HUES6 (cell line): ENCODE results near the gene CDH22.

Source experiments
- H3K27ac ChIP-seq: 2 replicates; pipeline ENCODE4 v1.7.0; 2013; ENCODE audit warnings: low read depth, mild to moderate bottlenecking, low read length, inconsistent platforms
- H3K27me3 ChIP-seq: 2 replicates; pipeline ENCODE4 v1.6.1; 2013; ENCODE audit warnings: low read length; ENCODE audit not compliant: control insufficient read depth, insufficient read depth
- H3K36me3 ChIP-seq: 2 replicates; pipeline ENCODE4 v1.6.1; 2013; ENCODE audit warnings: low read length; ENCODE audit not compliant: control insufficient read depth, insufficient read depth
- H3K4me1 ChIP-seq: 2 replicates; pipeline ENCODE4 v1.6.1; 2013; ENCODE audit warnings: low read length; ENCODE audit not compliant: control insufficient read depth, insufficient read depth
- H3K4me3 ChIP-seq: 2 replicates; pipeline ENCODE4 v1.5.1; 2013; ENCODE audit warnings: low read depth, low read length
- H3K9ac ChIP-seq: one replicate; pipeline ENCODE4 v1.6.1; 2013; ENCODE audit warnings: mild to moderate bottlenecking, low read length
- H3K9me3 ChIP-seq: 2 replicates; pipeline ENCODE4 v1.6.1; 2013; ENCODE audit warnings: low read depth, low read length; ENCODE audit not compliant: control insufficient read depth, insufficient read depth

CDH22 gene

GRCh38 chr20:46276531-46276930 is 31.8 kb downstream of the CDH22 start:
- no peaks in the 10 kb centered on the region for H3K36me3 ChIP-seq
- H3K9me3 ChIP-seq = no peaks in the 10 kb centered on the region
- H3K4me3 ChIP-seq = no peak overlapping the region
- peaks cover 7% of the 10 kb centered on the region for H3K27me3 ChIP-seq
- H3K9ac ChIP-seq = no peak overlapping the region
- peaks cover 13% of the 10 kb centered on the region for H3K4me1 ChIP-seq
- no peak overlapping the region for H3K27ac ChIP-seq

GRCh38 chr20:46275091-46275490 is 33.2 kb downstream of the CDH22 start:
- Histone ChIP-seq H3K27ac (no peak overlapping the region), H3K4me1 (peaks cover 13% of the 10 kb centered on the region), H3K9me3 (no peaks in the 10 kb centered on the region), H3K4me3 (no peak overlapping the region), H3K9ac (no peak overlapping the region), H3K27me3 (peaks cover 12% of the 10 kb centered on the region), H3K36me3 (no peaks in the 10 kb centered on the region)

GRCh38 chr20:46273717-46274116 is 34.6 kb downstream of the CDH22 start:
- Histone ChIP-seq H3K9me3 (no peaks in the 10 kb centered on the region), H3K27me3 (peaks cover 12% of the 10 kb centered on the region), H3K9ac (no peak overlapping the region), H3K4me3 (no peak overlapping the region), H3K36me3 (no peaks in the 10 kb centered on the region), H3K4me1 (peaks cover 13% of the 10 kb centered on the region), H3K27ac (no peak overlapping the region)

- no peaks in the 10 kb centered on the region for H3K36me3 ChIP-seq
- H3K27me3 ChIP-seq = peaks cover 12% of the 10 kb centered on the region
- no peaks in the 10 kb centered on the region for H3K9me3 ChIP-seq
- H3K9ac ChIP-seq = no peak overlapping the region
- peaks cover 17% of the 10 kb centered on the region for H3K4me1 ChIP-seq
- H3K4me3 ChIP-seq = no peak overlapping the region
- H3K27ac ChIP-seq = no peak overlapping the region
Observed at GRCh38 chr20:46272389-46273047, 35.8 kb downstream of the CDH22 start.

- H3K4me3 ChIP-seq = no peak overlapping the region
- no peaks in the 10 kb centered on the region for H3K9me3 ChIP-seq
- no peak overlapping the region for H3K27ac ChIP-seq
- no peaks in the 10 kb centered on the region for H3K36me3 ChIP-seq
- no peak overlapping the region for H3K9ac ChIP-seq
- H3K27me3 ChIP-seq = peaks cover 12% of the 10 kb centered on the region
- peaks cover 17% of the 10 kb centered on the region for H3K4me1 ChIP-seq
Observed at GRCh38 chr20:46270977-46271744, 37.1 kb downstream of the CDH22 start.

GRCh38 chr20:46269372-46269771 is 38.9 kb downstream of the CDH22 start:
- Histone ChIP-seq H3K4me3 (no peak overlapping the region), H3K9me3 (no peaks in the 10 kb centered on the region), H3K27ac (no peak overlapping the region), H3K36me3 (no peaks in the 10 kb centered on the region), H3K27me3 (peaks cover 12% of the 10 kb centered on the region), H3K9ac (no peak overlapping the region), H3K4me1 (peaks cover 17% of the 10 kb centered on the region)

- Histone ChIP-seq H3K27me3 (peaks cover 14% of the 10 kb centered on the region), H3K27ac (no peak overlapping the region), H3K36me3 (no peaks in the 10 kb centered on the region), H3K4me3 (no peak overlapping the region), H3K4me1 (peaks cover 12% of the 10 kb centered on the region), H3K9me3 (no peaks in the 10 kb centered on the region), H3K9ac (no peak overlapping the region)
Observed at GRCh38 chr20:46268662-46269061, 39.6 kb downstream of the CDH22 start.

- H3K9me3 ChIP-seq = no peaks in the 10 kb centered on the region
- H3K27ac ChIP-seq = no peak overlapping the region
- H3K4me3 ChIP-seq = no peak overlapping the region
- peaks cover 18% of the 10 kb centered on the region for H3K27me3 ChIP-seq
- H3K36me3 ChIP-seq = no peaks in the 10 kb centered on the region
- H3K9ac ChIP-seq = no peak overlapping the region
- H3K4me1 ChIP-seq = peaks cover 8% of the 10 kb centered on the region; the same call in 1 of the 2 replicates
Observed at GRCh38 chr20:46268131-46268614, 40.1 kb downstream of the CDH22 start.

GRCh38 chr20:46267108-46268105 is 40.9 kb downstream of the CDH22 start:
- peaks cover 17% of the 10 kb centered on the region for H3K27me3 ChIP-seq
- no peaks in the 10 kb centered on the region for H3K9me3 ChIP-seq
- no peak overlapping the region for H3K4me3 ChIP-seq
- H3K4me1 ChIP-seq = peaks cover 8% of the 10 kb centered on the region; the same call in 1 of the 2 replicates
- no peak overlapping the region for H3K9ac ChIP-seq
- no peaks in the 10 kb centered on the region for H3K36me3 ChIP-seq
- no peak overlapping the region for H3K27ac ChIP-seq

GRCh38 chr20:46265539-46265938 is 42.8 kb downstream of the CDH22 start:
- Histone ChIP-seq H3K9me3 (no peaks in the 10 kb centered on the region), H3K4me3 (no peak overlapping the region), H3K27ac (no peak overlapping the region), H3K4me1 (peaks cover 8% of the 10 kb centered on the region; the same call in 1 of the 2 replicates), H3K36me3 (no peaks in the 10 kb centered on the region), H3K9ac (no peak overlapping the region), H3K27me3 (peaks cover 8% of the 10 kb centered on the region; the same call in 1 of the 2 replicates)
